WTC11 (cell line): Measurements from ENCODE around the gene CCNB1. TPM values are rescaled to one million over a fixed set of nuclear protein-coding genes. Genes with fewer than 3 reads are reported as not detected.

Source experiments
- E2F1 ChIP-seq: sonication (generic); formaldehyde crosslinking; IDR thresholded peaks from 2 replicates; pipeline ENCODE4 v1.8.0; 2022; ENCODE audit warnings: mild to moderate bottlenecking, missing genetic modification reagents
- ETV6 ChIP-seq: sonication (generic); formaldehyde crosslinking; IDR thresholded peaks from 2 replicates; pipeline ENCODE4 v1.8.1; 2022; ENCODE audit warnings: mild to moderate bottlenecking, missing genetic modification reagents
- FOXK1 ChIP-seq: sonication (generic); formaldehyde crosslinking; IDR thresholded peaks from 2 replicates; pipeline ENCODE4 v1.8.0; 2022; ENCODE audit warnings: mild to moderate bottlenecking, moderate library complexity, missing genetic modification reagents
- HMGA2 ChIP-seq: fragments of 250-450 bp; sonication (Bioruptor Pico); IDR thresholded peaks from 2 replicates; pipeline ENCODE4 v1.4.0; 2021; ENCODE audit warnings: mild to moderate bottlenecking, moderate library complexity
- IRF1 ChIP-seq: sonication (generic); formaldehyde crosslinking; IDR thresholded peaks from 2 replicates; pipeline ENCODE4 v1.8.0; 2023; ENCODE audit warnings: missing genetic modification reagents
- MAX ChIP-seq: sonication (generic); formaldehyde crosslinking; IDR thresholded peaks from 2 replicates; pipeline ENCODE4 v1.8.0; 2022; ENCODE audit warnings: mild to moderate bottlenecking, missing genetic modification reagents
- MXD4 ChIP-seq: fragments of 250-450 bp; sonication (Bioruptor Pico); IDR thresholded peaks from 2 replicates; pipeline ENCODE4 v1.8.0; 2021; ENCODE audit warnings: mild to moderate bottlenecking, moderate library complexity, borderline replicate concordance
- MYBL2 ChIP-seq: sonication (generic); formaldehyde crosslinking; IDR thresholded peaks from 2 replicates; pipeline ENCODE4 v1.8.1; 2023; ENCODE audit warnings: mild to moderate bottlenecking, moderate library complexity, missing genetic modification reagents
- NFE2L1 ChIP-seq: sonication (generic); formaldehyde crosslinking; IDR thresholded peaks from 2 replicates; pipeline ENCODE4 v1.8.1; 2023; ENCODE audit warnings: missing genetic modification reagents
- NR2C2 ChIP-seq: sonication (generic); formaldehyde crosslinking; IDR thresholded peaks from 2 replicates; pipeline ENCODE4 v1.8.0; 2022; ENCODE audit warnings: mild to moderate bottlenecking, missing genetic modification reagents
- NR3C1 ChIP-seq: sonication (generic); formaldehyde crosslinking; conservative IDR thresholded peaks from 2 replicates; pipeline ENCODE4 v1.8.1; 2023; ENCODE audit warnings: low read depth, mild to moderate bottlenecking, missing genetic modification reagents
- TEAD4 ChIP-seq: sonication (generic); formaldehyde crosslinking; IDR thresholded peaks from 2 replicates; pipeline ENCODE4 v1.8.0; 2022; ENCODE audit warnings: mild to moderate bottlenecking, missing genetic modification reagents
- USF2 ChIP-seq: sonication (generic); formaldehyde crosslinking; IDR thresholded peaks from 2 replicates; pipeline ENCODE4 v1.8.1; 2023; ENCODE audit warnings: mild to moderate bottlenecking, missing genetic modification reagents, moderate library complexity
- ZNF317 ChIP-seq: sonication (generic); formaldehyde crosslinking; IDR thresholded peaks from 2 replicates; pipeline ENCODE4 v1.8.1; 2023; ENCODE audit warnings: low read depth, mild to moderate bottlenecking, moderate library complexity, missing genetic modification reagents, borderline replicate concordance
- ZNF532 ChIP-seq: fragments of 250-450 bp; sonication (Bioruptor Pico); IDR thresholded peaks from 2 replicates; pipeline ENCODE4 v1.9.0; 2021; ENCODE audit warnings: mild to moderate bottlenecking, borderline replicate concordance
- ZNF671 ChIP-seq: fragments of 250-450 bp; sonication (Bioruptor Pico); IDR thresholded peaks from 2 replicates; pipeline ENCODE4 v1.8.0; 2021; ENCODE audit warnings: mild to moderate bottlenecking
- total RNA-seq: library from RNA; stranded (reverse); gene quantifications from 3 replicates; pipeline ENCODE4 v1.2.3, GENCODE V29; 2021
- TF ChIP-seq, protein P1 (sequence below): fragments of 250-450 bp; sonication (Bioruptor Pico); IDR thresholded peaks from 2 replicates; pipeline ENCODE4 v1.8.0; 2021; ENCODE audit warnings: mild to moderate bottlenecking
- TF ChIP-seq, protein P2 (sequence below): sonication (generic); formaldehyde crosslinking; IDR thresholded peaks from 2 replicates; pipeline ENCODE4 v1.8.1; 2023; ENCODE audit warnings: mild to moderate bottlenecking, moderate library complexity, missing genetic modification reagents
- TF ChIP-seq, protein P3 (sequence below): fragments of 200-600 bp; IDR thresholded peaks from 2 replicates; pipeline ENCODE4 v1.8.0; 2022; ENCODE audit warnings: antibody characterized with exemption
- TF ChIP-seq, protein P4 (sequence below): sonication (generic); formaldehyde crosslinking; IDR thresholded peaks from 2 replicates; pipeline ENCODE4 v1.8.1; 2023; ENCODE audit warnings: mild to moderate bottlenecking, missing genetic modification reagents
- TF ChIP-seq, protein P5 (sequence below): sonication (generic); formaldehyde crosslinking; IDR thresholded peaks from 2 replicates; pipeline ENCODE4 v1.8.1; 2022; ENCODE audit warnings: mild to moderate bottlenecking, missing genetic modification reagents, moderate library complexity, borderline replicate concordance

Gene CCNB1
- total RNA-seq, 1 experiment from 2014 or later = 312 TPM

- TF ChIP-seq MYBL2 (CRISPR knock-in tag) (0 out of 2 replicates have a peak, but pooled peaks have one; percentile 57), HMGA2 (CRISPR knock-in tag) (no peak), ZNF317 (CRISPR knock-in tag) (0 out of 2 replicates have a peak, but pooled peaks have one; percentile 23), NFE2L1 (peak; percentile 41; the same call in 1 of the 2 replicates), NR2C2 (CRISPR knock-in tag) (no peak), NR3C1 (CRISPR knock-in tag) (no peak), MXD4 (CRISPR knock-in tag) (no peak), ZNF532 (peak; percentile 52; the same call in 1 of the 2 replicates), IRF1 (CRISPR knock-in tag) (no peak), E2F1 (no peak), FOXK1 (CRISPR knock-in tag) (peak; percentile 28), ZNF671 (CRISPR knock-in tag) (no peak), TEAD4 (CRISPR knock-in tag) (no peak), USF2 (CRISPR knock-in tag) (peak; percentile 24; the same call in 1 of the 2 replicates), ETV6 (CRISPR knock-in tag) (peak; percentile 42; the same call in 1 of the 2 replicates), MAX (CRISPR knock-in tag) (peak; percentile 84)
- TF ChIP-seq, protein P1, sequence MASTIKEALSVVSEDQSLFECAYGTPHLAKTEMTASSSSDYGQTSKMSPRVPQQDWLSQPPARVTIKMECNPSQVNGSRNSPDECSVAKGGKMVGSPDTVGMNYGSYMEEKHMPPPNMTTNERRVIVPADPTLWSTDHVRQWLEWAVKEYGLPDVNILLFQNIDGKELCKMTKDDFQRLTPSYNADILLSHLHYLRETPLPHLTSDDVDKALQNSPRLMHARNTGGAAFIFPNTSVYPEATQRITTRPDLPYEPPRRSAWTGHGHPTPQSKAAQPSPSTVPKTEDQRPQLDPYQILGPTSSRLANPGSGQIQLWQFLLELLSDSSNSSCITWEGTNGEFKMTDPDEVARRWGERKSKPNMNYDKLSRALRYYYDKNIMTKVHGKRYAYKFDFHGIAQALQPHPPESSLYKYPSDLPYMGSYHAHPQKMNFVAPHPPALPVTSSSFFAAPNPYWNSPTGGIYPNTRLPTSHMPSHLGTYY (CRISPR knock-in tag) = no peak
- TF ChIP-seq, protein P2, sequence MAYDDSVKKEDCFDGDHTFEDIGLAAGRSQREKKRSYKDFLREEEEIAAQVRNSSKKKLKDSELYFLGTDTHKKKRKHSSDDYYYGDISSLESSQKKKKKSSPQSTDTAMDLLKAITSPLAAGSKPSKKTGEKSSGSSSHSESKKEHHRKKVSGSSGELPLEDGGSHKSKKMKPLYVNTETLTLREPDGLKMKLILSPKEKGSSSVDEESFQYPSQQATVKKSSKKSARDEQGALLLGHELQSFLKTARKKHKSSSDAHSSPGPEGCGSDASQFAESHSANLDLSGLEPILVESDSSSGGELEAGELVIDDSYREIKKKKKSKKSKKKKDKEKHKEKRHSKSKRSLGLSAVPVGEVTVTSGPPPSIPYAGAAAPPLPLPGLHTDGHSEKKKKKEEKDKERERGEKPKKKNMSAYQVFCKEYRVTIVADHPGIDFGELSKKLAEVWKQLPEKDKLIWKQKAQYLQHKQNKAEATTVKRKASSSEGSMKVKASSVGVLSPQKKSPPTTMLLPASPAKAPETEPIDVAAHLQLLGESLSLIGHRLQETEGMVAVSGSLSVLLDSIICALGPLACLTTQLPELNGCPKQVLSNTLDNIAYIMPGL (CRISPR knock-in tag) = peak; percentile 92
- TF ChIP-seq, protein P3, sequence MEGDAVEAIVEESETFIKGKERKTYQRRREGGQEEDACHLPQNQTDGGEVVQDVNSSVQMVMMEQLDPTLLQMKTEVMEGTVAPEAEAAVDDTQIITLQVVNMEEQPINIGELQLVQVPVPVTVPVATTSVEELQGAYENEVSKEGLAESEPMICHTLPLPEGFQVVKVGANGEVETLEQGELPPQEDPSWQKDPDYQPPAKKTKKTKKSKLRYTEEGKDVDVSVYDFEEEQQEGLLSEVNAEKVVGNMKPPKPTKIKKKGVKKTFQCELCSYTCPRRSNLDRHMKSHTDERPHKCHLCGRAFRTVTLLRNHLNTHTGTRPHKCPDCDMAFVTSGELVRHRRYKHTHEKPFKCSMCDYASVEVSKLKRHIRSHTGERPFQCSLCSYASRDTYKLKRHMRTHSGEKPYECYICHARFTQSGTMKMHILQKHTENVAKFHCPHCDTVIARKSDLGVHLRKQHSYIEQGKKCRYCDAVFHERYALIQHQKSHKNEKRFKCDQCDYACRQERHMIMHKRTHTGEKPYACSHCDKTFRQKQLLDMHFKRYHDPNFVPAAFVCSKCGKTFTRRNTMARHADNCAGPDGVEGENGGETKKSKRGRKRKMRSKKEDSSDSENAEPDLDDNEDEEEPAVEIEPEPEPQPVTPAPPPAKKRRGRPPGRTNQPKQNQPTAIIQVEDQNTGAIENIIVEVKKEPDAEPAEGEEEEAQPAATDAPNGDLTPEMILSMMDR = no peak
- TF ChIP-seq, protein P4, sequence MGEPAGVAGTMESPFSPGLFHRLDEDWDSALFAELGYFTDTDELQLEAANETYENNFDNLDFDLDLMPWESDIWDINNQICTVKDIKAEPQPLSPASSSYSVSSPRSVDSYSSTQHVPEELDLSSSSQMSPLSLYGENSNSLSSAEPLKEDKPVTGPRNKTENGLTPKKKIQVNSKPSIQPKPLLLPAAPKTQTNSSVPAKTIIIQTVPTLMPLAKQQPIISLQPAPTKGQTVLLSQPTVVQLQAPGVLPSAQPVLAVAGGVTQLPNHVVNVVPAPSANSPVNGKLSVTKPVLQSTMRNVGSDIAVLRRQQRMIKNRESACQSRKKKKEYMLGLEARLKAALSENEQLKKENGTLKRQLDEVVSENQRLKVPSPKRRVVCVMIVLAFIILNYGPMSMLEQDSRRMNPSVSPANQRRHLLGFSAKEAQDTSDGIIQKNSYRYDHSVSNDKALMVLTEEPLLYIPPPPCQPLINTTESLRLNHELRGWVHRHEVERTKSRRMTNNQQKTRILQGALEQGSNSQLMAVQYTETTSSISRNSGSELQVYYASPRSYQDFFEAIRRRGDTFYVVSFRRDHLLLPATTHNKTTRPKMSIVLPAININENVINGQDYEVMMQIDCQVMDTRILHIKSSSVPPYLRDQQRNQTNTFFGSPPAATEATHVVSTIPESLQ = no peak
- TF ChIP-seq, protein P5, sequence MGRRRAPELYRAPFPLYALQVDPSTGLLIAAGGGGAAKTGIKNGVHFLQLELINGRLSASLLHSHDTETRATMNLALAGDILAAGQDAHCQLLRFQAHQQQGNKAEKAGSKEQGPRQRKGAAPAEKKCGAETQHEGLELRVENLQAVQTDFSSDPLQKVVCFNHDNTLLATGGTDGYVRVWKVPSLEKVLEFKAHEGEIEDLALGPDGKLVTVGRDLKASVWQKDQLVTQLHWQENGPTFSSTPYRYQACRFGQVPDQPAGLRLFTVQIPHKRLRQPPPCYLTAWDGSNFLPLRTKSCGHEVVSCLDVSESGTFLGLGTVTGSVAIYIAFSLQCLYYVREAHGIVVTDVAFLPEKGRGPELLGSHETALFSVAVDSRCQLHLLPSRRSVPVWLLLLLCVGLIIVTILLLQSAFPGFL = no peak
These were observed 22.5 kb downstream of the CCNB1 start, which contains the start of gene CENPH (continued) for GRCh38 chr5:69189162-69190086.
